ENCODE measurements around the gene YIPF3.

The YIPF3 gene

GRCh38 chr6:43524483-43524961 lies 7.8 kb upstream of the YIPF3 start:
- Histone ChIP-seq H3K79me2 (ENCODE audit: insufficient read depth, low read length) (peaks cover 7% of the 10 kb centered on the region; the same call in 1 of the 2 replicates), H3K4me3 (ENCODE audit: low read length, poor library complexity, severe bottlenecking) (no peak overlapping the region), H3K9me2 (replicated peaks; ENCODE audit: low read depth, low read length) (no peaks in the 10 kb centered on the region), H2AFZ (ENCODE audit: low read length) (no peak overlapping the region), H3K4me2 (ENCODE audit: low read depth, low read length, poor library complexity, severe bottlenecking) (no peak overlapping the region), H3K27me3 (ENCODE audit: insufficient read depth, low read length, poor library complexity, severe bottlenecking) (no peaks in the 10 kb centered on the region), H4K20me1 (ENCODE audit: insufficient read depth, low read length, poor library complexity, severe bottlenecking) (no peaks in the 10 kb centered on the region), H3K9me3 (ENCODE audit: insufficient read depth, low read depth, low read length) (no peaks in the 10 kb centered on the region), H3K36me3 (ENCODE audit: insufficient read depth, low read length) (peaks cover 98% of the 10 kb centered on the region; the same call in 1 of the 2 replicates), H3K4me1 (ENCODE audit: insufficient read depth, low read length, poor library complexity, severe bottlenecking) (no peaks in the 10 kb centered on the region), H3F3A (ENCODE audit: low read depth) (no peaks in the 10 kb centered on the region), H3K9ac (ENCODE audit: low read depth, low read length, poor library complexity, severe bottlenecking) (no peak overlapping the region)
- TF ChIP-seq EZH2phosphoT487 (IDR thresholded peaks at IDR 0.05; ENCODE audit: borderline replicate concordance) (no peak), CTCF (conservative IDR thresholded peaks at IDR 0.05; ENCODE audit: low read length) (no peak)

- Histone ChIP-seq H3K9me2 (replicated peaks; ENCODE audit: low read depth, low read length) (no peaks in the 10 kb centered on the region), H3K36me3 (ENCODE audit: insufficient read depth, low read length) (peaks cover 91% of the 10 kb centered on the region; the same call in 1 of the 2 replicates), H4K20me1 (ENCODE audit: insufficient read depth, low read length, poor library complexity, severe bottlenecking) (peaks cover 1% of the 10 kb centered on the region), H3K4me1 (ENCODE audit: insufficient read depth, low read length, poor library complexity, severe bottlenecking) (peaks cover 8% of the 10 kb centered on the region), H3K9ac (ENCODE audit: low read depth, low read length, poor library complexity, severe bottlenecking) (no peak overlapping the region), H3K27me3 (ENCODE audit: insufficient read depth, low read length, poor library complexity, severe bottlenecking) (no peaks in the 10 kb centered on the region), H3K9me3 (ENCODE audit: insufficient read depth, low read depth, low read length) (no peaks in the 10 kb centered on the region), H3K79me2 (ENCODE audit: insufficient read depth, low read length) (peaks cover 20% of the 10 kb centered on the region), H3F3A (ENCODE audit: low read depth) (no peaks in the 10 kb centered on the region), H2AFZ (ENCODE audit: low read length) (no peak overlapping the region), H3K4me2 (ENCODE audit: low read depth, low read length, poor library complexity, severe bottlenecking) (no peak overlapping the region), H3K4me3 (ENCODE audit: low read length, poor library complexity, severe bottlenecking) (no peak overlapping the region)
- no peak for TF ChIP-seq EZH2phosphoT487 (IDR thresholded peaks at IDR 0.05; ENCODE audit: borderline replicate concordance)
- TF ChIP-seq CTCF (conservative IDR thresholded peaks at IDR 0.05; ENCODE audit: low read length), result no peak
Observed at GRCh38 chr6:43523284-43523683, 6.6 kb upstream of the YIPF3 start.

GRCh38 chr6:43522547-43523261 lies 6.0 kb upstream of the YIPF3 start:
- Histone ChIP-seq H3K4me1 (ENCODE audit: insufficient read depth, low read length, poor library complexity, severe bottlenecking) (peaks cover 13% of the 10 kb centered on the region), H3K4me3 (ENCODE audit: low read length, poor library complexity, severe bottlenecking) (no peak overlapping the region), H3K9me3 (ENCODE audit: insufficient read depth, low read depth, low read length) (no peaks in the 10 kb centered on the region), H3F3A (ENCODE audit: low read depth) (no peaks in the 10 kb centered on the region), H4K20me1 (ENCODE audit: insufficient read depth, low read length, poor library complexity, severe bottlenecking) (peaks cover 7% of the 10 kb centered on the region), H3K4me2 (ENCODE audit: low read depth, low read length, poor library complexity, severe bottlenecking) (no peak overlapping the region), H3K79me2 (ENCODE audit: insufficient read depth, low read length) (peaks cover 25% of the 10 kb centered on the region), H3K36me3 (ENCODE audit: insufficient read depth, low read length) (peaks cover 85% of the 10 kb centered on the region; the same call in 1 of the 2 replicates), H2AFZ (ENCODE audit: low read length) (no peak overlapping the region), H3K9ac (ENCODE audit: low read depth, low read length, poor library complexity, severe bottlenecking) (no peak overlapping the region), H3K9me2 (replicated peaks; ENCODE audit: low read depth, low read length) (no peaks in the 10 kb centered on the region), H3K27me3 (ENCODE audit: insufficient read depth, low read length, poor library complexity, severe bottlenecking) (no peaks in the 10 kb centered on the region)
- TF ChIP-seq EZH2phosphoT487 (IDR thresholded peaks at IDR 0.05; ENCODE audit: borderline replicate concordance) (no peak), CTCF (conservative IDR thresholded peaks at IDR 0.05; ENCODE audit: low read length) (no peak)

Measured in Loucy (cell line).